Common myeloid progenitor, CD34-positive (primary cell): ENCODE results near the gene MAZ.
"Not testable (repeated sequence)": the region's sequence is repeated elsewhere in the genome, so short reads cannot be mapped to it uniquely, and the experiment has no call there.

Source experiments
- CTCF ChIA-PET: fragments of 350-600 bp; sonication (Branson Sonifier 250); formaldehyde crosslinking; loops from one replicate; lab custom pipeline; 2021; ENCODE audit warnings: antibody characterized with exemption; lab: Charles Lee
- POLR2A ChIA-PET: fragments of 350-600 bp; sonication (Branson Sonifier 250); formaldehyde crosslinking; loops from one replicate; lab custom pipeline; 2021; ENCODE audit warnings: antibody characterized with exemption; lab: Charles Lee
- DNase-seq, 3 donors: peaks; one replicate each; pipeline versions ENCODE4 v3.0.0 to v3.0.0-alpha.2; 2013
- H3K27ac ChIP-seq, 2 experiments: 1 replicate in 1 of 2; 2 replicates in 1 of 2; pipeline ENCODE4 v1.7.0; 2013; ENCODE audit warnings: inconsistent platforms in 2 of 2, low read length in 2 of 2, mild to moderate bottlenecking in 2 of 2, low read depth in 1 of 2, moderate library complexity in 1 of 2; ENCODE audit not compliant: severe bottlenecking in 2 of 2, insufficient read depth in 1 of 2, poor library complexity in 1 of 2
- H3K27me3 ChIP-seq, 5 experiments: replicated peaks in 2 of 5; 1 replicate in 3 of 5; 2 replicates in 2 of 5; pipeline versions ENCODE4 v1.6.1 to v1.7.0; 2013; ENCODE audit warnings: low read length in 4 of 5, mild to moderate bottlenecking in 2 of 5, moderate library complexity in 2 of 5, inconsistent platforms in 1 of 5; ENCODE audit not compliant: insufficient read depth in 5 of 5, control insufficient read depth in 4 of 5
- H3K36me3 ChIP-seq, 4 experiments: 1 replicate in 2 of 4; 2 replicates in 2 of 4; pipeline versions ENCODE4 v1.6.1 to v1.7.0; 2013; ENCODE audit warnings: low read length in 3 of 4, control low read depth in 1 of 4, mild to moderate bottlenecking in 1 of 4; ENCODE audit not compliant: control insufficient read depth in 4 of 4, insufficient read depth in 4 of 4
- H3K4me1 ChIP-seq, 4 experiments: 1 replicate in 3 of 4; 2 replicates in 1 of 4; pipeline versions ENCODE4 v1.6.1 to v1.7.1; 2013; ENCODE audit warnings: low read length in 3 of 4, mild to moderate bottlenecking in 3 of 4, control low read depth in 1 of 4, inconsistent platforms in 1 of 4, moderate library complexity in 1 of 4; ENCODE audit not compliant: control insufficient read depth in 4 of 4, insufficient read depth in 4 of 4; ENCODE audit errors: control extremely low read depth in 1 of 4
- H3K4me3 ChIP-seq, 7 experiments: 1 replicate in 4 of 7; 2 replicates in 3 of 7; pipeline versions ENCODE4 v1.5.1 to v1.7.0; 2013; ENCODE audit warnings: mild to moderate bottlenecking in 7 of 7, low read length in 6 of 7, moderate library complexity in 6 of 7, inconsistent platforms in 2 of 7, low read depth in 2 of 7, control low read depth in 1 of 7; ENCODE audit not compliant: insufficient read depth in 4 of 7, control insufficient read depth in 1 of 7; ENCODE audit errors: extremely low read depth in 1 of 7
- H3K9me3 ChIP-seq, 5 experiments: 1 replicate in 4 of 5; 2 replicates in 1 of 5; pipeline versions ENCODE4 v1.6.1 to v1.7.1; 2013; ENCODE audit warnings: low read length in 4 of 5, mild to moderate bottlenecking in 2 of 5, inconsistent platforms in 1 of 5, low read depth in 1 of 5, moderate library complexity in 1 of 5; ENCODE audit not compliant: control insufficient read depth in 4 of 5, insufficient read depth in 2 of 5; ENCODE audit errors: control extremely low read depth in 1 of 5
- WGBS: methylation state at CpG from one replicate; pipeline ENCODE4 v1.1.5; 2013; ENCODE audit not compliant: insufficient coverage; 5-methylcytosine and 5-hydroxymethylcytosine counted together

MAZ gene

GRCh38 chr16:29824589-29825144, 18.3 kb downstream of the MAZ start:
- Histone ChIP-seq H3K4me1 (peaks cover 13 to 55% (median 45%) of the 10 kb centered on the region in 4 experiments), H3K27me3 (no peaks in the 10 kb centered on the region), H3K36me3 (peaks cover 0 to 4% (median under 1%) of the 10 kb centered on the region in 4 experiments), H3K4me3 (no peak overlapping the region), H3K9me3 (no peaks in the 10 kb centered on the region), H3K27ac (no peak overlapping the region)
- CTCF ChIA-PET: interaction anchor here (1.0 kb wide), 1 partner anchor 9 kb away, joined by 3 read pairs; the partner anchor contains the start of gene PAGR1
- peak in 2 of 3 donors; percentile 26 to 35 for DNase-seq
- POLR2A ChIA-PET: interaction anchor here (0.6 kb wide), 1 partner anchor 76 kb away, joined by 4 read pairs; no protein-coding TSS in a partner anchor
- 100% methylated on average over 1 of the region's 7 CpGs for WGBS

DNA sequence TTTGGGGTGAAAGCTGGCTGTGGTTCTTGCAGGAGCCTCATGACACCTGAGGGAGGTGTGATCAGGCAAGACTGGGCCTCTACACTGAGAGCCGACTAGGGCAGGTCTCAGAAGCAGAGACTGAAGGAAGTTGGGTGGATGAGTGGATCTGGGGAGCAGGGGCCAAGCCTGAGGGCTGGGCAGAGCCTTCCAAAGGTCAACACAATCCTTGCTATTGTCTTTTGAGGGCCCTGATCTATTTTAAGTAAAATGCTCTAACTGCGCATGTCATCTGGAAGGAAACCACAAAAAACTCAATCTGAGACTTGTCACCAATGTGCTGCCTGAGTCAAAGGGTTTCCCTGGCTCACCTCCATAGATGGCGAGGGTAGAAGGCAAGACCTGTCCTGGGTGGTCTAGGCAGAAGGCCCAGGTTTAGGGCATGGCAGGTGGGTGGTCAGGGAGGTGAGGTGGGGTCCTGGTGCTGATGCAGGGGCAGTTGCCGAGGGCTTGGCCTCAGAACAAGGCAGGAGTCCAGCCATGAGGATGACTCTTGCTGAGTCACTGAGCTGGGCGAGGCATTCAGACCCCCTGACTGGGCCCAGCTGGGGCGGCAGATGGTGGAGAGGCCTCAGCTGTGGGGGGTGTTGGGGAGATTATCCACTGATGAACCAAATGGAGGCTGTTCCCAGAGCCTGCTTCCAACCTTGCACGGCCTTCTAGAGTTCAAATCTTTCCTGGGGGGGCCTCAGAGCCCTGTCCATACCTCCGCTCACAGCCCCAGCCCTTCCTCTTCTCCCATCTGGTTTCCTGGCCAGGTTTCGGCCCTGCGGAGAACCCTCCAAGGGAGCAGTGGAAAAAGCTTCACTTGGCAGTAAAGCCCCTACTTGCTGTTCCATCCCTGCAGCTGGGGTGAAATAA, 19.1 kb downstream of the MAZ start:
- H3K27ac ChIP-seq: no peak overlapping the region
- peaks cover 9 to 48% (median 38%) of the 10 kb centered on the region in 4 experiments for H3K4me1 ChIP-seq
- peak in 2 of 3 donors; percentile 42 to 64 for DNase-seq
- H3K36me3 ChIP-seq: peaks cover 0 to 3% (median under 1%) of the 10 kb centered on the region in 4 experiments
- H3K9me3 ChIP-seq: no peaks in the 10 kb centered on the region
- H3K27me3 ChIP-seq: no peaks in the 10 kb centered on the region
- POLR2A ChIA-PET: no interaction called here
- no peak overlapping the region for H3K4me3 ChIP-seq
- 47% methylated on average over 10 of the region's 10 CpGs for WGBS
- CTCF ChIA-PET: interaction anchor here (0.9 to 1.5 kb wide), 3 partner anchors 23 to 126 kb away, joined by 3 to 6 read pairs (median 3); no protein-coding TSS in a partner anchor

- CTCF ChIA-PET: interaction anchor here (0.9 to 1.5 kb wide), 4 partner anchors 22 to 206 kb away, joined by 3 to 6 read pairs (median 3); no protein-coding TSS in a partner anchor
- no peak for DNase-seq
- Histone ChIP-seq H3K9me3 (no peaks in the 10 kb centered on the region), H3K4me3 (no peak overlapping the region), H3K36me3 (peaks cover 0 to 9% (median 2%) of the 10 kb centered on the region in 4 experiments), H3K4me1 (peaks cover 9 to 39% (median 29%) of the 10 kb centered on the region in 4 experiments), H3K27me3 (no peaks in the 10 kb centered on the region), H3K27ac (no peak overlapping the region)
- 100% methylated on average over 1 of the region's 8 CpGs for WGBS
- POLR2A ChIA-PET: no interaction called here
Measured at GRCh38 chr16:29826342-29826695, 20.0 kb downstream of the MAZ start.

GRCh38 chr16:29830774-29831173, 24.4 kb downstream of the MAZ start:
- POLR2A ChIA-PET: no interaction called here

GRCh38 chr16:29831490-29831889, 25.2 kb downstream of the MAZ start:
- no peak for DNase-seq
- CTCF ChIA-PET: no interaction called here
- Histone ChIP-seq H3K4me1 (no peaks in the 10 kb centered on the region), H3K36me3 (peaks cover 4 to 39% (median 13%) of the 10 kb centered on the region in 4 experiments), H3K4me3 (no peak overlapping the region), H3K27ac (no peak overlapping the region), H3K27me3 (no peaks in the 10 kb centered on the region), H3K9me3 (no peaks in the 10 kb centered on the region)
- POLR2A ChIA-PET: no interaction called here
- WGBS: 91% methylated on average over 1 of the region's 2 CpGs

More at GRCh38 chr16:29830774-29831173, 24.4 kb downstream of the MAZ start:
- peaks cover 0 to under 1% (median under 1%) of the 10 kb centered on the region in 4 experiments for H3K4me1 ChIP-seq
- no peaks in the 10 kb centered on the region for H3K27me3 ChIP-seq
- H3K27ac ChIP-seq: no peak overlapping the region
- CTCF ChIA-PET: no interaction called here
- no peaks in the 10 kb centered on the region for H3K9me3 ChIP-seq
- H3K36me3 ChIP-seq: peaks cover 4 to 38% (median 13%) of the 10 kb centered on the region in 4 experiments
- H3K4me3 ChIP-seq: no peak overlapping the region
- 95% methylated on average over 9 of the region's 11 CpGs for WGBS
- no peak for DNase-seq

GRCh38 chr16:29833219-29833618, 26.9 kb downstream of the MAZ start:
- WGBS: no CpG with 5 or more reads among the region's 4 CpGs
- H3K27ac ChIP-seq, H3K4me3 ChIP-seq, POLR2A ChIA-PET, H3K4me1 ChIP-seq, H3K9me3 ChIP-seq, H3K27me3 ChIP-seq, DNase-seq: not testable (repeated sequence)
- CTCF ChIA-PET: interaction anchor here (1.6 to 1.7 kb wide), 2 partner anchors 15 kb away, joined by 3 to 11 read pairs; no protein-coding TSS in a partner anchor
- H3K36me3 ChIP-seq: peaks cover 4 to 54% (median 18%) of the 10 kb centered on the region in 4 experiments
